Activated CD4-positive, alpha-beta T cell treated with anti-CD3 and anti-CD28 coated beads, Interleukin-2, amount 50 U/mL, for 24 hours (primary cell): ENCODE data around the gene GPR12.
"Not testable (repeated sequence)": the region's sequence is repeated elsewhere in the genome, so short reads cannot be mapped to it uniquely, and the experiment has no call there.

Source experiments
- DNase-seq, 2 donors: peaks; one replicate each; pipeline ENCODE4 v3.0.0-alpha.2; 2020; ENCODE audit warnings: low read depth in 1 of 2, low spot score in 1 of 2

Gene GPR12

GRCh38 chr13:26749285-26749684, 11.3 kb downstream of the GPR12 start:
- DNase-seq: no peak

GRCh38 chr13:26747706-26748105, 12.9 kb downstream of the GPR12 start:
- no peak for DNase-seq

GRCh38 chr13:26743971-26744370, 16.6 kb downstream of the GPR12 start:
- DNase-seq: no peak

- no peak for DNase-seq
Measured at GRCh38 chr13:26742691-26743358, 17.8 kb downstream of the GPR12 start.

- DNase-seq: no peak
Measured at GRCh38 chr13:26735677-26736076, 24.9 kb downstream of the GPR12 start.

- DNase-seq: no peak
Measured at GRCh38 chr13:26727633-26728032, 33.0 kb downstream of the GPR12 start.

- DNase-seq: no peak
Measured at GRCh38 chr13:26727122-26727521, 33.5 kb downstream of the GPR12 start.

GRCh38 chr13:26726684-26727083, 33.9 kb downstream of the GPR12 start:
- no peak for DNase-seq

GRCh38 chr13:26723620-26724019, 37.0 kb downstream of the GPR12 start:
- not testable (repeated sequence) for DNase-seq

GRCh38 chr13:26722321-26722720, 38.3 kb downstream of the GPR12 start:
- DNase-seq: no peak

- DNase-seq: peak; percentile 1 to 10
Measured at GRCh38 chr13:26721251-26722121, 39.1 kb downstream of the GPR12 start.

- DNase-seq: no peak
Measured at GRCh38 chr13:26719356-26719945, 41.1 kb downstream of the GPR12 start.

- DNase-seq: no peak
Measured at GRCh38 chr13:26718872-26719271, 41.7 kb downstream of the GPR12 start.

GRCh38 chr13:26718146-26718545, 42.4 kb downstream of the GPR12 start:
- DNase-seq: no peak

- no peak for DNase-seq
Measured at GRCh38 chr13:26716984-26717383, 43.6 kb downstream of the GPR12 start.

- no peak for DNase-seq
Measured at GRCh38 chr13:26713341-26713740, 47.2 kb downstream of the GPR12 start.

GRCh38 chr13:26711211-26711610, 49.4 kb downstream of the GPR12 start:
- no peak for DNase-seq

GRCh38 chr13:26710166-26710565, 50.4 kb downstream of the GPR12 start:
- DNase-seq: no peak

GRCh38 chr13:26709461-26709860, 51.1 kb downstream of the GPR12 start:
- no peak for DNase-seq

- DNase-seq: no peak
Measured at GRCh38 chr13:26708007-26708297, 52.6 kb downstream of the GPR12 start.

- DNase-seq: peak in 1 of 2 donors; percentile 17
Measured at GRCh38 chr13:26707122-26708006, 53.2 kb downstream of the GPR12 start.
